ENCODE measurements around the gene FBL. TPM values are rescaled to one million over a fixed set of nuclear protein-coding genes. Genes with fewer than 3 reads are reported as not detected.

The FBL gene
- total RNA-seq, 2 experiments from 2014 or later = 336 to 365 TPM

GRCh38 chr19:39819786-39820185 is 26.4 kb downstream of the FBL start:
- no peak for TF ChIP-seq CTCF (conservative IDR thresholded peaks at IDR 0.05; ENCODE audit: low read length)
- TF ChIP-seq EZH2phosphoT487 (IDR thresholded peaks at IDR 0.05; ENCODE audit: borderline replicate concordance, low read depth, low read length) = no peak
- no peak overlapping the region for H2AFZ ChIP-seq (ENCODE audit: low read length)
- CTCF ChIA-PET (ENCODE audit: unreplicated experiment) = no interaction called here
- H3K9me3 ChIP-seq (ENCODE audit: low read length) = 0 out of 2 replicates have a peak, but pooled peaks cover 4% of the 10 kb centered on the region
- DNase-seq (ENCODE audit: low spot score) = no peak
- no peak overlapping the region for H3K4me2 ChIP-seq (ENCODE audit: low read length)
- no peaks in the 10 kb centered on the region for H4K20me1 ChIP-seq (ENCODE audit: insufficient read depth, low read length)
- H3K79me2 ChIP-seq (ENCODE audit: insufficient read depth, low read depth, low read length) = no peaks in the 10 kb centered on the region
- no peak overlapping the region for H3K27ac ChIP-seq (ENCODE audit: low read depth, low read length, poor library complexity, severe bottlenecking)
- intact Hi-C loops (cut with micrococcal nuclease; ENCODE audit: unreplicated experiment) = no loop called here
- POLR2A ChIA-PET = no interaction called here
- BruUV-seq (replicated peaks) = no TSS peak
- no peaks in the 10 kb centered on the region for H3K4me1 ChIP-seq (ENCODE audit: insufficient read depth, low read length, poor library complexity, severe bottlenecking)
- H3K4me3 ChIP-seq (ENCODE audit: low read depth, low read length, poor library complexity, severe bottlenecking) = no peak overlapping the region
- peaks cover 25% of the 10 kb centered on the region for H3K36me3 ChIP-seq (ENCODE audit: insufficient read depth, low read length)
- no peaks in the 10 kb centered on the region for H3K9me2 ChIP-seq (ENCODE audit: insufficient read depth, low read length)

GRCh38 chr19:39818626-39819097 is 27.5 kb downstream of the FBL start:
- H3K4me3 ChIP-seq (ENCODE audit: low read depth, low read length, poor library complexity, severe bottlenecking) = no peak overlapping the region
- ChIA-PET POLR2A (no interaction called here), CTCF (ENCODE audit: unreplicated experiment) (no interaction called here)
- H4K20me1 ChIP-seq (ENCODE audit: insufficient read depth, low read length) = no peaks in the 10 kb centered on the region
- 0 out of 2 replicates have a peak, but pooled peaks cover 4% of the 10 kb centered on the region for H3K9me3 ChIP-seq (ENCODE audit: low read length)
- no peak overlapping the region for H3K4me2 ChIP-seq (ENCODE audit: low read length)
- H3K36me3 ChIP-seq (ENCODE audit: insufficient read depth, low read length) = peaks cover 14% of the 10 kb centered on the region; the same call in 1 of the 2 replicates
- no peaks in the 10 kb centered on the region for H3K9me2 ChIP-seq (ENCODE audit: insufficient read depth, low read length)
- DNase-seq (ENCODE audit: low spot score) = no peak
- no peaks in the 10 kb centered on the region for H3K4me1 ChIP-seq (ENCODE audit: insufficient read depth, low read length, poor library complexity, severe bottlenecking)
- H3K27ac ChIP-seq (ENCODE audit: low read depth, low read length, poor library complexity, severe bottlenecking) = no peak overlapping the region
- TF ChIP-seq CTCF (conservative IDR thresholded peaks at IDR 0.05; ENCODE audit: low read length) (no peak), EZH2phosphoT487 (IDR thresholded peaks at IDR 0.05; ENCODE audit: borderline replicate concordance, low read depth, low read length) (no peak)
- intact Hi-C loops (cut with micrococcal nuclease; ENCODE audit: unreplicated experiment) = no loop called here
- H2AFZ ChIP-seq (ENCODE audit: low read length) = no peak overlapping the region
- no peaks in the 10 kb centered on the region for H3K79me2 ChIP-seq (ENCODE audit: insufficient read depth, low read depth, low read length)
- no TSS peak for BruUV-seq (replicated peaks)

GRCh38 chr19:39817888-39818561 is 28.2 kb downstream of the FBL start:
- H2AFZ ChIP-seq (ENCODE audit: low read length) = no peak overlapping the region
- no peak overlapping the region for H3K27ac ChIP-seq (ENCODE audit: low read depth, low read length, poor library complexity, severe bottlenecking)
- H3K4me2 ChIP-seq (ENCODE audit: low read length) = no peak overlapping the region
- H3K9me3 ChIP-seq (ENCODE audit: low read length) = 0 out of 2 replicates have a peak, but pooled peaks cover 4% of the 10 kb centered on the region
- ChIA-PET CTCF (ENCODE audit: unreplicated experiment) (no interaction called here), POLR2A (no interaction called here)
- H3K4me3 ChIP-seq (ENCODE audit: low read depth, low read length, poor library complexity, severe bottlenecking) = no peak overlapping the region
- no peaks in the 10 kb centered on the region for H3K4me1 ChIP-seq (ENCODE audit: insufficient read depth, low read length, poor library complexity, severe bottlenecking)
- H3K9me2 ChIP-seq (ENCODE audit: insufficient read depth, low read length) = no peaks in the 10 kb centered on the region
- H3K36me3 ChIP-seq (ENCODE audit: insufficient read depth, low read length) = peaks cover 13% of the 10 kb centered on the region; the same call in 1 of the 2 replicates
- no peaks in the 10 kb centered on the region for H3K79me2 ChIP-seq (ENCODE audit: insufficient read depth, low read depth, low read length)
- DNase-seq (ENCODE audit: low spot score) = no peak
- H4K20me1 ChIP-seq (ENCODE audit: insufficient read depth, low read length) = no peaks in the 10 kb centered on the region
- no TSS peak for BruUV-seq (replicated peaks)
- TF ChIP-seq EZH2phosphoT487 (IDR thresholded peaks at IDR 0.05; ENCODE audit: borderline replicate concordance, low read depth, low read length) = no peak
- TF ChIP-seq CTCF (conservative IDR thresholded peaks at IDR 0.05; ENCODE audit: low read length) = no peak
- intact Hi-C loops (cut with micrococcal nuclease; ENCODE audit: unreplicated experiment) = no loop called here
